ENCODE measurements around the gene UPK1B.

GRCh38 chr3:119177321-119177720 lies 3.9 kb downstream of the UPK1B start:
- TF ChIP-seq POLR2A (IDR thresholded peaks at IDR 0.05) (no peak), CTCF (IDR thresholded peaks at IDR 0.05) (no peak), EP300 (IDR thresholded peaks at IDR 0.05) (no peak)

Measured in sigmoid colon (tissue), 4 donors.